Progenitor cell of endocrine pancreas (in vitro differentiated cells): Measurements from ENCODE around the gene CNGA3. TPM values are rescaled to one million over a fixed set of nuclear protein-coding genes. Genes with fewer than 3 reads are reported as not detected.

Source experiments
- DNase-seq: peaks from one replicate; pipeline ENCODE4 v3.0.0; 2021; ENCODE audit warnings: low spot score; ENCODE audit not compliant: unreplicated experiment
- H3K27ac Mint-ChIP-seq: 2 replicates; pipeline ENCODE4 v1.8.0; 2021; ENCODE audit warnings: mild to moderate bottlenecking, moderate library complexity, mixed read lengths
- H3K27me3 Mint-ChIP-seq: 2 replicates; pipeline ENCODE4 v1.8.0; 2021; ENCODE audit warnings: mixed read lengths
- H3K36me3 Mint-ChIP-seq: 2 replicates; pipeline ENCODE4 v1.8.0; 2022; ENCODE audit warnings: mixed read lengths; ENCODE audit not compliant: insufficient read depth
- H3K4me1 Mint-ChIP-seq: 2 replicates; pipeline ENCODE4 v1.8.0; 2021; ENCODE audit warnings: low read depth, mixed read lengths
- H3K4me3 Mint-ChIP-seq: 2 replicates; pipeline ENCODE4 v1.8.0; 2021; ENCODE audit warnings: low read depth, mild to moderate bottlenecking, moderate library complexity, mixed read lengths
- H3K9me3 Mint-ChIP-seq: 2 replicates; pipeline ENCODE4 v1.8.0; 2021; ENCODE audit warnings: low read depth, mixed read lengths
- CTCF ChIP-seq: fragments of 200-600 bp; sonication (generic); IDR thresholded peaks from one replicate; pipeline ENCODE4 v1.5.0; 2021; ENCODE audit warnings: antibody characterized with exemption, mild to moderate bottlenecking; ENCODE audit not compliant: unreplicated experiment
- total RNA-seq: library from RNA; stranded (reverse); gene quantifications from 2 replicates; pipeline ENCODE4 v1.2.1, GENCODE V29; 2021

The CNGA3 gene
- total RNA-seq, 1 donor from 2014 or later, result 5.3 TPM

GRCh38 chr2:98376996-98377395 lies 30.7 kb downstream of the CNGA3 start:
- peaks cover 5% of the 10 kb centered on the region for H3K27me3 Mint-ChIP-seq
- no peak for DNase-seq
- no peaks in the 10 kb centered on the region for H3K9me3 Mint-ChIP-seq
- H3K36me3 Mint-ChIP-seq, result no peaks in the 10 kb centered on the region
- peaks cover 45% of the 10 kb centered on the region for H3K4me1 Mint-ChIP-seq
- H3K4me3 Mint-ChIP-seq, result no peak overlapping the region
- TF ChIP-seq CTCF, result no peak
- no peak overlapping the region for H3K27ac Mint-ChIP-seq

GRCh38 chr2:98377544-98377943 lies 31.3 kb downstream of the CNGA3 start:
- Mint-ChIP-seq H3K4me3 (no peak overlapping the region), H3K9me3 (no peaks in the 10 kb centered on the region), H3K27ac (no peak overlapping the region), H3K27me3 (peaks cover 5% of the 10 kb centered on the region), H3K36me3 (no peaks in the 10 kb centered on the region), H3K4me1 (peaks cover 42% of the 10 kb centered on the region)
- no peak for DNase-seq
- TF ChIP-seq CTCF, result no peak

GRCh38 chr2:98378196-98378595 lies 31.9 kb downstream of the CNGA3 start:
- H3K4me1 Mint-ChIP-seq, result peaks cover 42% of the 10 kb centered on the region

GRCh38 chr2:98378901-98379300 lies 32.6 kb downstream of the CNGA3 start:
- peaks cover 39% of the 10 kb centered on the region for H3K4me1 Mint-ChIP-seq
- H3K9me3 Mint-ChIP-seq, result no peaks in the 10 kb centered on the region
- no peak for DNase-seq
- no peak overlapping the region for H3K4me3 Mint-ChIP-seq
- TF ChIP-seq CTCF, result no peak
- peaks cover 5% of the 10 kb centered on the region for H3K27me3 Mint-ChIP-seq
- no peak overlapping the region for H3K27ac Mint-ChIP-seq
- H3K36me3 Mint-ChIP-seq, result no peaks in the 10 kb centered on the region

More at GRCh38 chr2:98378196-98378595, 31.9 kb downstream of the CNGA3 start:
- Mint-ChIP-seq H3K4me3 (no peak overlapping the region), H3K27me3 (peaks cover 5% of the 10 kb centered on the region), H3K36me3 (no peaks in the 10 kb centered on the region), H3K27ac (no peak overlapping the region), H3K9me3 (no peaks in the 10 kb centered on the region)
- no peak for DNase-seq
- no peak for TF ChIP-seq CTCF

GRCh38 chr2:98379311-98380202 lies 33.3 kb downstream of the CNGA3 start:
- Mint-ChIP-seq H3K36me3 (no peaks in the 10 kb centered on the region), H3K27me3 (peaks cover 5% of the 10 kb centered on the region), H3K4me1 (peaks cover 33% of the 10 kb centered on the region), H3K27ac (no peak overlapping the region), H3K9me3 (no peaks in the 10 kb centered on the region), H3K4me3 (no peak overlapping the region)
- no peak for DNase-seq
- TF ChIP-seq CTCF, result no peak
